HG03095 (cell line): ENCODE data around the gene C9orf40.

Source experiments
- ATAC-seq: cut with Tn5 transposase; IDR thresholded peaks from one replicate; pipeline ENCODE4 v1.9.1; 2021; ENCODE audit warnings: moderate library complexity; ENCODE audit not compliant: unreplicated experiment

The C9orf40 gene

DNA sequence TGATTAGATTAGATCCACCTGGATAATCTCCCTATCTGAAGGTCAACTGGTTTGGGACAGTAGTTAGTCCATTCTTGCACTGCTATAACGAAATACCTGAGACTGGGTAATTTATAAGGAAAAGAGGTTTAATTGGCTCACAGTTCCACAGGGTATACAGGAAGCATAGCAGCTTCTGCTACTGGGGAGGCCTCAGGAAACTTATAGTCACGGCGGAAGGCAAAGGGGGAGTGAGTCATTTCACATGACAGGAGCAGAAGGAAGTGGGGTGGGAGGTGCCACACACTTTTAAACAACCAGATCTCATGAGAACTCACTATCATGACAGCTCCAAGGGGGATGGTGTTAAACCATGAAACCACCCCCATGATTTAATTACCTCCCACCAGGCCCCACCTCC, 9.9 kb downstream of the C9orf40 start:
- ATAC-seq = no peak

DNA sequence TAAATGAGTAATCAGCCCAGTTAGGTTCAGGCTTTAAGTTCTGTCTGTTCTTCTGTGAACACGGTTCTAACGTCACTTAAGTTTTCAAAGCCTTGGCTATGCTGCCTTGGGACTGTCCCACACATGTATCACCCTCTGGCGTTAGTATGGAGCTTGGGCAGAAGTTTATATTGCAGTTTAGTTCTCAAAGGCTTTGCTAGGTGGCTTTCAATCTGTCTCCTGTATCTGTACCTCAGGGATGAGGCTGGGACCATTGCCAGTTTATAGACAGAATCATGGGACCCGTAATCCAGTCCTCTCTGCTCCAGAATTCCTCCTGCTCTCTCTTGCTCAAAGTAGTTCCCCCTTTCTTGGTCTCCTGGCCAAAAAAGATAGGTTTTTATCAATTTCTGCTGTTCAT, 12.1 kb downstream of the C9orf40 start:
- no peak for ATAC-seq

DNA sequence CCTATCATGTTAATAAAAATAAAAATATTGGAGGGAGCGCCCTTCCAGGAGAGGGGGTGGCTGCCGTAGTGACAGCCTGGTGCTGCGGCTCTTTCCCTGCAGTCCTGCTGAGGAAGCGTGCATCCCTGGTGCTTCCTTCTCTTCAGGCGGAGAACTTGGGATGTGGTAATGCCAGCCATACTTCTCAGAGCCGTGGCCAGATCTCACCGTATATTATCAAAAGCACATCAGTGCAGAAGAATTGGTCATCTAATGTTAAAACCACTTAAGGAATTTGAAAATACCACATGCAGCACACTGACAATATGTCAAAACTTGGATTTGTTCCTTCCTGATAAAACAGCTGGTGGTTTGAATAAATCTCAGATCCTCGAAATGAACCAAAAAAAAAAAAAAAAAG, 17.7 kb downstream of the C9orf40 start:
- ATAC-seq = no peak

DNA sequence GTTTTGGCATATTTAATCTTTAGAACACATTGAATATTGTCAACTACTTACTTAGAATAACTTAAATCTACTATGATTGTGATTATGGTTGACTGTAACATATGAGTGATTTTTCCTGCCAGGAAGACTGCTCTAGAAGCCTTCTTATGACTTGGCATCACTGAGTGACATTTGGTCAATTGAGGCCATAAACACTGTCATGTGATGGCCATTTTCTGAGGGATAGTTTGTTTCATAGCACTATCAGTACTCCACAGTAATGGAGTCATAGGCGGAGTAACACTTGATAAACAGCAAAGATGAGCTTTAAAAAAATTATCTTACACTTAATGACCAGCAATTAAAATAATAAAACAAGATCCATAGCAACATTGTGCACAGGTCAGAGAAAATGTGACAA, 31.0 kb downstream of the C9orf40 start:
- no peak for ATAC-seq

DNA sequence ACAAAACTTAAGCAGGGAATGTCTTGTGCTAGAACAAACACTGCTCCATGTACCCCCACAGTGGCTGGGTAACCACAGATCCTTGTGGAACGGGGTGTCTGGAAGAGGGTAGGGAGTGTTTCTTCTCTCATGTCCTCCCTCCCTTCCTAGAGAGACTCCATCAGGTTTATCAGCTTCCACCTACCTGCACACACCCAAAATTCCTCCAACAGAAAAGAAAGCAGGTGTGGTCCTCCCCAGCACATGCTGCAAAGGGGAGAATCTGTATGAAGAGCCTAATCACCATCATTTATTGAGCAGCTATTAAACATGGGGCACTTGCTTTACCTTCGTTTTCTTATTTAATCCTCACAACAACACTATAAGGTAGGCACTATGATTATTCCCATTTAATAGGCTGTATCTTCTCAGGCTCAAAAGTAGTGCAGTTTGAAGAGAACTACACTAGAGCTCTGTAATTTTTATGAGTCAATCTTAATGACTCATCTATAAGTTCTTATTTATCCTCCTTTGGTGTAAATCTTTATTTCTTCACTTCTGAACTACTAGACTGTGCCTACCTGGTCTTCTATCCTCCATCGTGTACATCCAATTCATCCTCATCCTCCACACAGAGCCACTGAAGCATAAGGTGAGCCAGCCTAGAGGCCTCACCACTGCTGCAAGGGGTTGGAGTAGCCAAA, 31.6 kb downstream of the C9orf40 start:
- ATAC-seq = no peak

DNA sequence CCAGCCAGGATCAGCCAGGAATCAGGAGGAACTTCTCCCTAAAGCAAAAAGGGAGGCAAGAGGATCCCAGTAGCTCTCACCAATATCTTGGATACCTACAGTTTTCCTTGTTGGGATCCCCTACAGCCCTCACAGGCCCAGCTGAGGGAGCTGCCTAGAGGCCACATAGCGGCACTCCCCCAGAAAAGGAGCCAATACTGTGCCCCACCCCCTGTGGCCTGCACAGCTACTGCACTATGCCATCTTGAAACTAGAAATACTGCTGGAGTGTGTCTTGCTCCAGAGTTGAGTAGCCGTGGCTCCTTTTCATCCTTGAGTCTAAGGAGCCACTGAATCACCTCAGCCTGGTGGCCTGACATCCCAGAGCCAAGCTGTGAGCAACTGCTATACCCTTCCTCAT, 42.7 kb downstream of the C9orf40 start:
- no peak for ATAC-seq

DNA sequence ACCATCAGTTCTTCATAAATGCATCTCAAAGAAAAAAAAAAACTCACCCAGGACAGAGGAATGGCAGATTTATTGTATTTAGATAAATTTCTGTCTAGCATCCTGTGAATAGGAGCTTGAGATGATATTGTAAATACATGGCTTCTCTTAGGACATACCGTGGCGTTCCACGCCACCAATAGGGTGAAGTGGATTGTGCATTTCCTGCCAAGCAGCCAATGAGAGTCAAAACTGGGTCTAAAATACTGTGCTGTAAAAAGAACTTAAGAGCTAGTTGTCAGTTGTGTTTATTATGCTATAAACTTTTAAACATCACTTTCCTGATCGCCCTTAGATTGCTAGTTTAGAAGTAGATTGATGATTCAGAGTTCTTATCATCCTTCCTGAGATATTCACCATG, 44.0 kb downstream of the C9orf40 start:
- ATAC-seq = no peak

DNA sequence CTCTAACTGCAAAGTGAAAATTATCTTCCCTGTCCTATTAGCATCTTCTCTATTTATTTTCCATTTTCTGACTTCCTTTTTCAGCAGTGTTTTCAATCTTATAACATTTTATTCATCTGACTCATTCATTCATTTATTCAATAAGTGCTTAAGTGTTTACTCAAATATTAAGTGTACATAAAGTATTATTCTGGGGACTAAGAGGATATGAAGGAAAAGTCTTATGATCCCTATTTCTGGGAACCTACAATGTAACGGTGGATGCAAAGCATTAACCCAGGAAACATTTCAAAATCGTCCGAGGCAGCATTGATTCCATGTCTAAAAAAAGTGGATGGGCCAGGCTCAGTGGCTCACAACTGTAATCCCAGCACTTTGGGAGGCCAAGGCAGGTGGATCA, 45.6 kb downstream of the C9orf40 start:
- no peak for ATAC-seq

DNA sequence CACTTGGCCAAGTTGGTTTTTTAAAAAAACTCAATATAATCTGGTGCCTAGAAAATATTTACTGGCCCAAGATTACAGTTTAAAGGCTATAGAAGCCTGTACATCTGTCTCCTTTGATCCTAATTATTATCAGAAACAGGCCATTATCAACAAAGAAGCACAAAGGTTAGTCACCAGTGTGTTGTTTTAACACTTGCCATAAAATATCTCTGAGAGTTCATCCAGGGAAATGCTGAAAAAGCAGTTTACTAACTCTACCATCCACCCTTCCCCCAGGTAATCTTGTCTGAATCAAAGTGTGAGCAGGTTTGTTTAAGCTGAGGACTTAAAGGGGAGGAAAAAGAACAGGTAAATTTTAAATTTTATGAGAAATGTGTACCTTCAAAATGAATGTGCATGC, 51.7 kb downstream of the C9orf40 start:
- ATAC-seq = no peak
